Cerebellar nuclear complex (tissue), 1 donor: Measurements from ENCODE around the gene RETNLB.

Source experiments
- DNase-seq, 2 experiments: peaks; one replicate each; lab custom pipeline; 2025; lab: John Stamatoyannopoulos, UW

RETNLB gene, protein sequence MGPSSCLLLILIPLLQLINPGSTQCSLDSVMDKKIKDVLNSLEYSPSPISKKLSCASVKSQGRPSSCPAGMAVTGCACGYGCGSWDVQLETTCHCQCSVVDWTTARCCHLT

DNA sequence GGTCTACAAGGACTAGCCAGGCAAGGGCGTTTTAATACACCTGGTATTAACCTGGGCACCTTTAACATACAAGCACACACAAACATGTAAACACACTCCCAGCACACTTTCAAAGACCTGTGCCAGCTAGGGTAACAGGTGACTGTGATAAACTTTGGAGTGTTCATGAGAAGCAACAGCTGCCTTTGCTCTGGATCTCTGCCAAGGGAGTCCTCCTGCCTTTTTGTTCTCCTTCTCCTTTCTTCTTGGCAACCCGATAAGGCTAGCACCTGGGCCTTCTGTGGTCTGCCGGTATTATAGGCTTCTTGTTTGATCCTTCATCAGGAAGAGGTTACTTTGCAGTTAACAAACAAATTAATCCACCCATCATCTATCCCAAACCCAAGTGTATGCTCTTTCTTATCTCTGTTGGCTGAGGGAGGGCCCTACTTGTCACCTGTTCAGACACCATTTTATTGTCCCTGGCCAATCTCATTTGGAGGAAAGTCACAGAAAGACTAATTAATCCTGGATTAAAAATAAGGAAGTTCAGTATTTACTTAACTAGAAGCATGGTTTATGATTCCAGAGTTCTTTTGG is at the start of gene RETNLB:
Gene RETNLB, minus strand, starts transcription at position 7 of the 579 bp plus-strand sequence. CDS start 225 bp downstream, outside the sequence.
- no peak for DNase-seq

DNA sequence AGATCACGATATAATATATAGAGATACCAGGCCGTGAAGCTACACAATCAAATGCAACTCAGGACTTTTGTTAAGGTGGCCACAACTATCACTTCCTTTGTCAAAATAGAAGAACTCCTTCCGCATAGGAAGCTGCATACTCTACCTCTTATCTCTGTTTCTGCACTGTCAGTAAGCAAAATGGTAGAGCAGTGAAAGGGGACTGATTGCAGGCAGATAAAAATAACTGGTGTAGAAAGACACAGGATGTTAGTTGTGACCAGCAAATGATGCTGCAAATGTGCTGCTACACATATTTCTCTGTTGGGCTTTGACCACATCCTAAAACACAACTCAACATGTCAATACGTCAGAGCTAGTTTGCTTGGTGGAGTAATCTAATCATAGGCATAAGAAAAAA is 49.1 kb upstream of the RETNLB start:
- DNase-seq: no peak

DNA sequence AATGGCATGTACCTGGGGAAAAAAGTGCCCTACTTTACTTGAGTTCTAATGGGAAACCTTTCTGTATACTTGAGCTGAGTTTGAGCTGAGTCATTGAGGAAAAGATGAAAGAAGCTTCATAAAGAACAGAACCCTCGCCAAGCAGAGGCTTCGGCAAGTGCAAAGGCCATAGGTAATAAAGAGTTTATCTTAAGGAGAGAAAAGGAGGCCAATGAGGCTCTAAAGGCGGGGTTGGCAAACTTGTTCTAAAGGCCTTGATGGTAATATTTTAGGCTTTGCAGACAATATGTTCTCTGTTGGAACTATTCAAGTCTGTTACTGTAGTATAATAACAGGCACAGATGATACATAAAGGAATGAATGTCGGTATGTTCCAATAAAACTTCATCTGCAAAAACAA is 47.8 kb upstream of the RETNLB start:
- DNase-seq: no peak

DNA sequence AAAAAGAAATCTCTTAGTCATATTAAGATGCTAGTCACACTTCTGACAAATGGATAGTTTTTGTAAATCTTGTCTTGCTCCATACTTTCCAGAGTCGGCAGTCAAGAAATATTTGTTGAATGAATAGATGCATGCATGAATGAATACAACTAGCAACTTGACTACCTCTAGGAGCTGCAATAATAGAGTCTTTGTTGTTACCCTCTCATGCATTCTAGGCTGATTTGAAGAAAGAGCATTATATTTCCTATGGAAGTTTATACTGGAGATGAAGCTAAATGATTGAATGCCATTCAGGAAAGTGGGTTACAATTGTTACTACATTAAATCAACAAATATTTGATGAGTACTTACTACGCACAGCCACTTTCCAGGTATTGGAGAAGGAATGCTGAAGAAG is 47.2 kb upstream of the RETNLB start:
- DNase-seq: no peak

DNA sequence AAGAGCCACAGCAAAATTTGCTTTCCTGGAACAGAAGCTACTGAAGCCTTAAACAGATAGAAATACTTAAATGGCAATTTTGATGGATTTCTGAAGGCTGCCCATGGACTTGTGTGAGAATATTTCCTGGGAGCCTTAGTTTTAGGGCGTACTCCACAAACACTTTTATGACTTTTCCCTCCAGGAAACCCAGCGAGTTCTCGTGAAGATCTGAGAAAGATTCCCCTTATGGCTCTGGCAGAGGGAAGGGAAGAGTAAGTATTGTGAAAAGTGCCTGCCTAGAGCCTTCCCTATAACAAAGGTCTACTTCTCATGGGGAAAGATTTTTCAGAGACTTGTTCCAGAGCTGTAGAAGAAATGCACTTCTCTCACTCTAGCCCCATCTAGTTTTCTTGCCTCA is 34.3 kb upstream of the RETNLB start:
- DNase-seq: no peak

DNA sequence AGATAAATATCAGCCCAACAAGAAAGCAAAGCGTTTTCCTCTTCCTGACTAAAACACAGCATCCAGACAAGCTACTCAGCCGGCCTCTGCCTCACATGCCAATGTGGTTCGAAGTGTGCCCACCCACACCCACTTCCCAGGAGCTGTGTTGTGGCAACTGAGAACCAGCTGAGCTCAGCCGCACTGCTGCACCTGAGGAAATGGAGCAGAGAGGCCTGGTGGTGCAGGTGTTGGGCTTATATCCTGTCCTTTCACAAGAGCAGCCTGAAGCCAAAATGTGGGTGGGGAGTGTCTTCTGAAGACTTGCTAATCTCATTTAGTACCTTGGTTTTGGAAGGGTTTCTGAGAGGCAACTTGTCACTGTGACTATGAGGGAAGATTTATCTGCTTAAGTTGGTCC is 23.0 kb upstream of the RETNLB start:
- no peak for DNase-seq

DNA sequence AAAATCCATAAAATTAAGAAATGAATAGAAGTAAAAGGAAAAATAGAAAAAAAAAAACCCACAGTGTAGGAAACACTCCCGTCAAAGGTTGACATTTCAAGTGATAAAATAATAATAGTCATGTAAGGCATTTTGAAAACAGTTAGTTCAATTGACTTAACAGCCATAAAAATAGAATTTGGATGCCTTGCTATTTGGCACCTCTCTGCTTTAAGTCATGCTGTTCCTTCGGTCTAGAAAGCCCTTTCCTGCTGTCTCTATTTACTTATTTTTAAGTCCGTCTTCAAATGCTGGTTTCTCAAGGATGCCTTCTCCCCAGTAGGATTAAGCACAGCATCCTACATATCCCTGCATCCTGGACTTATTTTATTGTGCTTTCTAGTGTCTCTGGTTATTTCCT is 22.3 kb upstream of the RETNLB start:
- no peak for DNase-seq

DNA sequence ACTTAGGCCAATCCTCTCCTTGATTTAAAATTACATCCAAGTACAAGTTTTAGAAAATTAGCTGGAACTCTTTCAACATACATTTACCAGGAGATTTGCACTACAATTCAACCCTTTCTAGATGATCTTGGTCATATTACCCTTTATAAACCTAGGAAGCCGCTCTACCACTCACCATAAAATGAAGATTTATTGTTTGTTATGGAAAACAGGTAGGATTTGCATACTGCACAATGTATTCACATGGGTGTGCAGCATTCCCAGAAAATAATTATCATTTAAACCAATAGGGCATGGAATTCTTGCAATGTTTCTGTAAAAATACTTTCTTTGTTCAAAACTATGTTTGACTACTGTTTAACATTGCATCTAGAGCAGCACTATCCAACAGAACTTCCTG is 18.4 kb upstream of the RETNLB start:
- no peak for DNase-seq

DNA sequence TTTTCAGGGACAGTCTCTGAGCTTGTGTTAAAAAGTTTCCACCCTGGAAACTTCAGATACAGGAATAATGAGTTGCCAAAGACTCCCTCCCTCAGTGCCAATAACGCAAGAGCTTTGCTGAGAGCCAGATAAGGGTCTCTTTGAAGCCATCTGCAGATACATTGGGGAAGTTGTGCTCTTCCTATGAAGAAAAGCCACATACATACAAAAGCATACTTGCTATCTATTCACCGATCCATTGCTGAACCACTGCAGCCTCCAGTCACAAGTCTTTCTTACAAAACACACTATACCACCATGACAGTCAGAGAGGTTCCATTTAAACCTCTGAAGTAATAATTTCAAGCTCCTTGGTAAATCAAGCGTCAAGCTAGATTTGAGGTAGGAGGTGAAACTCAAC is 10.0 kb upstream of the RETNLB start:
- DNase-seq: no peak

DNA sequence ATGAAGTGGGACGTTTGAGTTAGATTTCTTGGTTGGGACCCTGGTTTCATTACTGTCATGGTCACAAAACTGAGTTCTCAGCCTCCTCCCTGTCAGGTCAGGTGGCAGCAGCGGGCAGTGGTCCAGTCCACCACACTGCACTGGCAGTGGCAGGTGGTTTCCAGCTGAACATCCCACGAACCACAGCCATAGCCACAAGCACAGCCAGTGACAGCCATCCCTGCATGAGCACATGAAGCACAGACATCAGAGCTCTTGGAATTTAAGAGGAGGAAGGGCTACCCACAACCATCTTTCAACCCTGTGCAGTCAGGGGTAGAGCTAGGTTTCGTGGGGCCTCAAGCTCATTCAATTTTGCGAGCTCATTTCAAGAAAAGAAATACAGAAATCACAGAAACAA is 1.5 kb downstream of the RETNLB start:
- no peak for DNase-seq

DNA sequence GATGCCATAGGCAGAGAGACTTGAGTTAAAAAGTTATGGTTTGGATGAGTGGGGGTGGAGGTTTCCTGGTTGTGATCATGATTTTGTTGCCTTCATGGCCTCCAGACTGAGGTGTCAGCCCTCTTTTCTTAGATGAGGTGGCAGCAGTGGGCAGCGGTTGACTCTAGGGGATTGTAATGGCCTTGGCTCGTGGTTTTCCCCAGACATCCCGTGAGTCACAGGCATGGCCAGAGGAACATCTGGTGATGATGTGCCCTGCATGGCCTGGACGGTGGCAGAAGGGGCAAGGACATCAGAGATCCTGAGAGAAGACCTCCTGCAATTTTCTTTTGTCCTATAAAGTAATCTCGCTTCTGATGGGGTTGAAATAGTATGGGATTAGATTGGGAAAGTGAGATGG is 12.4 kb downstream of the RETNLB start:
- no peak for DNase-seq

DNA sequence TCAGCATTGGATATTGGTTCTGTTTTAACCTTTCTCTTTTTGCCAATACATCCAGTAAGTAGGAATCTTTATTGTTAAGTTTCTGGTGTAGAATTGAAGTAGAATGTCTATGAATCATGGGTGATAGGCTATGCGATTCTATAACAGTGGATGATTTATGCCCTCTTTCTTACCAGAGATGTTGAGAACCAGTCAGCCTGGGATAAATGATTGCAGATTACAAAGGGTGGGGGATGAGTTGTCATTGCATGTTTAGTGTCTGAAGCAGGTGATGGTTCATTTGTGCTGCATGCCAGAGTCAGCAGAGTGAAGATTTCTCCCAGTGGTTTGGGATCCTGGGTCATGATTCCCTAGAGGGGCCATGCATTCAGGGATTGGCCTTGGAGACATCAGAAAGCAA is 14.3 kb downstream of the RETNLB start:
- DNase-seq: no peak

DNA sequence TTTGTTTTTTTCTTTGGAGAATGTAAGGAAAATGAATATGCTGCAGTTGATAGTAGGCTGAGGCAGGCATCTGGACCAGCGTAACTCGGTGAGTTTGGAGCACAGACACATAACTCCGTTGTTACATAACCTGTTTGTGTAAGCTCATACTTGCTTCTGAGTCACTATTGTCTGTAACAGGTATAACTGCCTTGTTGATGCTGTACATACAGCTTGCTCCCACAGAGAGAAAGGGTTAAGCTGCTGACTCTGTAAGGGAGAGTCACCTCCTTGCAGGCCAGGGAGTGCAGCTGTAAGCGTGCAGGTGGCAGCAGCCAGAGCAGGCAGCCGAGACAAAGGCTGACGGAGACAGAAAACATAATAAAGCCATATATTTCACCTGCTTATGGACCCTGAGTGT is 20.4 kb downstream of the RETNLB start:
- no peak for DNase-seq

DNA sequence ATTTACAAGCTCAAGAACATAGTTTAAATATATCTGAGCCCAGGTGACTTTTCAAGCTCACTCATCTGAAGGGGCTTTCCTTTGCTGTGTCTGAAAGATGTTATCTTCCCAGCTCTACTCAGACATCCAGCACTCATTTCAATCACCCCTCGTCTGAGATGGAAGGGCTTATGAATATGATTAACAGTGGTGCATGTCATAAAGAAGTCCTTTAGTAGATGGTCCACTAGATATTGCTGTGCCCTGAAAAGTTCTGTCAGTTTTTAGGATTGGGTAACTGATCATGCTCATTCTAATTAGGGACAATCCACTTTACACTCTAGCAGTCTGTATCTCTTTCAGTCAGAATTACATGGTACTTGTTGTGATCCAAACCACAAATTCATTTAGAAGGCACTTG is 28.3 kb downstream of the RETNLB start:
- DNase-seq: no peak

DNA sequence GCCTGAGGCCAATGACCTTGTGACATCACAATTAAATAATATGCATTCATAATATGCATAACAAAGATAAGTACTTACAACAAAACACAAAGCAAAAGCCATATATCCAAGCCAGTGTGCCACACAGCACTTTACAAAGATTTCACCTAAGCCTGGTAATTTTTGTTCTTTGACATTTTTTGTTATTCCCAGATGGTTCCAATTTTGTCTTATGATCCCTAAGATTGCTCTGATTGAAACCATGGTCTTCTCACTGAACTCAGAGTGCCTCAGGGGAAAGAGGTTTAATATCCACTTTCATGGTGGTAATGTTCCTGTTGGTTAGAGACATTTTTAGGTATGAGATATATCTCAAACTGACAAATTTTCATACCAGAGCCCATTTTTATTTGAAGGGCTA is 29.1 kb downstream of the RETNLB start:
- no peak for DNase-seq

DNA sequence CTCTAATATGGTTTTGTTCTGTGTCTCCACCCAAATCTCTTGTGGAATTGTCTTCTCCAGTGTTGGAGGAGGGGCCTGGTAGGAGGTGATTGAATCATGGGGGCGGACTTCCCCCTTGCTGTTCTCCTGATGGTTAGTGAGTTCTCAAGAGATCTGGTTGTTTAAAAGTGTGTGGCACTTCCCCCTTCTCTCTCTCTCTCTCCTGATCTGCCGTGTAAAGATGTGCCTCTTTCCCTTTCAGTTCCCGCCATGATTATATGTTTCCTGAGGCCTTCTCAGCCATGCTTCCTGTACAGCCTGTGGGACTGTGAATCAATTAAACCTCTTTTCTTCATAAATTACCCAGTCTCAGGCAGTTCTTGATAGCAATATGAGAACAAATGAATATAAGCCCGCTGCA is 33.1 kb downstream of the RETNLB start:
- DNase-seq: no peak

DNA sequence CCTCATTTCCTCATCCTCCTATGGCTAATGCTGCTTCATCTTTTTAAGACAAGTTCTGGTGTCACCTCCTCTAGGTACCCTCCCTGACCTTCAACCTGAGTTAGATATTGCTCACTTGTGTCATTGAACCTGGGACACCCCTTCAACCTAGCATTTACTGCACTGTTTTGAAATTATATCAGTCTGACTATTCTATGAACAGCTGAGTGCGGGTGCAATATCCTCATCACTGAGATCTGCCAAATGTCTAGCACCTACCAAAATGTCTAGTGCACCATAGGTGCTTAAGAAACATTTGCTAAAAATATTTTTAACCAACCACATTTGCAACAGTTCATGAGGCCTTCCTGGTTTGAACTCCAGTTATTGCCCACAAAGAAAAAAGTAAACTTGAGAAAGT is 34.5 kb downstream of the RETNLB start:
- no peak for DNase-seq

DNA sequence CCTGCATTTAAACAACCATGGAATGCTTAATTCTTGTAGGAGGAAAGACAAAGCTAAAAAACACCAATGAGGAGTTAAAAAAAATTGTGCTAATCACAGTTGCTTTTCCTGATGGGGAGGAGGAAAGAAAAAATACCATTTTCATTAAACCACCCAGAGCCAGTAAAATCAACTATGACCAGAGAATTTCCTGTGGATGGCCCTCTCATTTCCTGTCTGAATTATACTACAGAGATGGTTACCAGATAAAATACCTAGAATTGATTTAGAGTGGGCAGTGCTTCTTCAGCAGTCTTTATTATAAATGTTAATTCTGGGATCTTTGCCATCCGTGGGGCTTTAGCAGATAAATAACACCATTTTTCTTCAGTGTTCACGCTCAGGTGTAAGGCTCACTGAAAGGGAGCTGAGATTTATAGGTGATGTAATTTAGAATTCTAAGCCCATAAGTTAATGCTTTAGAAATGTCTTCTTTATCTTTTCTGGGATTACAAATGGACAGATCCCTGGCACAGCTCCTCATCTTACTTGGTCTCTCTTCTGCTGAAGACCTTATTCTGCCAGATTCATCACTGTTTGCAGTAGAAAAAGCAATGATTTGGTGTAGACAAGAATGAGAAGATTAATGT is 37.9 kb downstream of the RETNLB start:
- DNase-seq: no peak

DNA sequence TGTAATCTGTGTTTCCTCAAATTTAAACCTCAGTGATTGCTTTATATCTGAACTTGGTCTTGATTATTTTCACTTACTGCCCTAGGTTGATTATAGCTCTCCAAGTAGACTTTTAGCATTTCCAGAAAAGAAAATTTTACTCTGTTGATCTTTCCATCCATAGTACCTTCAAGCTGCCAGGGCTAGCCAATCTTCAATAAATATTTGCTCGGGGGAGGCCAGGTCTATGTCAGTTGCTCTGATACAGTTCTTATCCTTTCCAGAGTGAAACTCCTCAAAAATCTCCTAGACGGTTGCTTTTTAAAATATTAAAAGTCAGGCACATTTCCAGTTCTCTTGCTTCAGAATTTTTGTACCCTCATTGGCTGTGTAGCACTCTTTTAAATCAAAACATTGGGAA is 38.8 kb downstream of the RETNLB start:
- no peak for DNase-seq

DNA sequence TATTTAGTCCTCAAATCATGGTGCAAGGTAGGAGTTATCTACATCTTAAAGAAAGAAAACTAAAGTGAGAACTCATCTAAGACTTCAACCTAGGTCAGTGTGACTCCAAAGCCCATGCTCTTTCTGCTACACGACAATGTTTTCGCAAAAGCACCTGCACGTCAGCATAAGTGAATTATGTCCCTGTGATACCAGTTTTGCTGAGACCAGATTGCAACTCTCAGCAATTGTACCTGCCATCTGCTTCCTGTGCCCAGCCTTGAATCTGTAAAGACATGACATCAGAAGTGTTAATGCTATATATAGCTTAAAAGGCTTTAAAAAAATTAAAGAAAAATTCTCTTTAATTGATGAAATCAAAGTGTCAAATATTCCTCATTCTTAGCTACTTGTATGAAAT is 43.4 kb downstream of the RETNLB start:
- DNase-seq: no peak

DNA sequence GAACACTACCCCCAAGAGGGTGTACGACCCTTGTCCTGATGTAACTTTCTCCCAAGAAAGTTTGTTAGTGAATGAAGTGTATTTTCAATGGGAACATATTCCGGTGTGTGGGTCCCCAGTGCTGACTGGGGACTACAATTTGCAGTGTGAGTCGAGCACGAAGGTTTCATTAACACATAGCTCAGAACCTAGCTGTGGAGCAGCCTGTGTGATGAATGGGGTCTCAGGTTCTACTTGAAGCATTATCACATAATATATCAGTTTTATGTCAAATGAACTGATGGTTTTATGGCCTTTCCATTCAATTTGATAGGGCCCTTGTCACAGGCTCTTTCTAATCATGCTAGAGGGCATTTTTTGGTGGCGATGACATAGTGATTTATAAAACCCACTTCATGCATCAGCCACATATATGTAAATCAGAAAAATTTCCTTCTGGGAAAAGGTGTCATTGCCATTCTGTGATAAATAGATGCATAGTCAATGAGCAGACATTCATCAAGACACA is 44.1 kb downstream of the RETNLB start:
- no peak for DNase-seq
